SK-N-SH (cell line): ENCODE results near the gene TLX3. TPM values are rescaled to one million over a fixed set of nuclear protein-coding genes. Genes with fewer than 3 reads are reported as not detected.

Experiments
- CTCF ChIA-PET: fragments of 300-600, 350-600 bp; formaldehyde crosslinking; extraction: SDS; loops from one replicate; lab custom pipeline; 2021; lab: Yijun Ruan, JAX
- POLR2A ChIA-PET: fragments of 350-600 bp; sonication (Branson Sonifier 250); formaldehyde crosslinking; extraction: SDS; loops from one replicate; lab custom pipeline; 2020; ENCODE audit warnings: antibody characterized with exemption, inconsistent platforms; lab: Yijun Ruan, JAX
- DNase-seq: peaks from one replicate; pipeline ENCODE4 v3.0.0; 2012
- H2AFZ ChIP-seq: fragments of 200-600 bp; sonication (generic); 2 replicates; pipeline ENCODE4 v1.8.1; 2016; ENCODE audit warnings: antibody characterized with exemption, mild to moderate bottlenecking, low read depth
- H3F3A ChIP-seq: fragments of 200-600 bp; sonication (generic); replicated peaks from 2 replicates; pipeline ENCODE3; 2016; ENCODE audit warnings: antibody characterized with exemption, mild to moderate bottlenecking; ENCODE audit not compliant: insufficient read depth
- H3K27ac ChIP-seq, 2 experiments: fragments of 200-500 bp in 1 of 2; fragments of 200-600 bp in 1 of 2; sonication (Bioruptor generic) in 1 of 2; sonication (generic), shearing (Covaris generic) in 1 of 2; 2 replicates each; pipeline versions ENCODE4 v1.5.1 to v1.6.1; 2014 to 2016; ENCODE audit warnings: low read depth in 2 of 2, inconsistent platforms in 1 of 2, low read length in 1 of 2, mild to moderate bottlenecking in 1 of 2, mixed read lengths in 1 of 2
- H3K27me3 ChIP-seq: fragments of 200-600 bp; sonication (generic), shearing (Covaris generic); 2 replicates; pipeline ENCODE4 v1.6.1; 2016; ENCODE audit warnings: mixed run types; ENCODE audit not compliant: insufficient read depth
- H3K36me3 ChIP-seq, 2 experiments: fragments of 200-500 bp in 1 of 2; fragments of 200-600 bp in 1 of 2; sonication (Bioruptor generic) in 1 of 2; sonication (generic) in 1 of 2; replicated peaks in 1 of 2; 2 replicates each; pipeline versions ENCODE3 to v1.5.1; 2014 to 2016; ENCODE audit warnings: low read length in 1 of 2, mild to moderate bottlenecking in 1 of 2; ENCODE audit not compliant: insufficient read depth in 2 of 2, control insufficient read depth in 1 of 2
- H3K4me1 ChIP-seq, 2 experiments: fragments of 200-500 bp in 1 of 2; fragments of 200-600 bp in 1 of 2; sonication (Bioruptor generic) in 1 of 2; sonication (generic), shearing (Covaris generic) in 1 of 2; 2 replicates each; pipeline versions ENCODE4 v1.5.1 to v1.6.1; 2014 to 2016; ENCODE audit warnings: low read depth in 1 of 2, low read length in 1 of 2, mixed run types in 1 of 2; ENCODE audit not compliant: insufficient read depth in 2 of 2, control insufficient read depth in 1 of 2
- H3K4me2 ChIP-seq: fragments of 200-600 bp; sonication (generic), shearing (Covaris generic); 2 replicates; pipeline ENCODE4 v1.6.1; 2017; ENCODE audit warnings: mixed run types
- H3K4me3 ChIP-seq, 2 experiments: fragments of 200-500 bp in 1 of 2; fragments of 200-600 bp in 1 of 2; sonication (Bioruptor generic) in 1 of 2; sonication (generic), shearing (Covaris generic) in 1 of 2; 2 replicates each; pipeline versions ENCODE4 v1.5.1 to v1.8.1; 2014 to 2016; ENCODE audit warnings: low read depth in 2 of 2, inconsistent platforms in 1 of 2, low read length in 1 of 2, mild to moderate bottlenecking in 1 of 2, mixed read lengths in 1 of 2, moderate library complexity in 1 of 2
- H3K79me2 ChIP-seq: fragments of 200-600 bp; sonication (generic); 2 replicates; pipeline ENCODE4 v1.8.1; 2017; ENCODE audit warnings: mild to moderate bottlenecking; ENCODE audit not compliant: insufficient read depth
- H3K9ac ChIP-seq: fragments of 200-600 bp; sonication (generic); 2 replicates; pipeline ENCODE4 v1.6.1; 2017; ENCODE audit warnings: mixed run types
- H3K9me2 ChIP-seq: fragments of 200-600 bp; sonication (generic); 2 replicates; pipeline ENCODE4 v1.6.1; 2017; ENCODE audit warnings: mixed run types
- H3K9me3 ChIP-seq: fragments of 200-600 bp; sonication (generic); 2 replicates; pipeline ENCODE4 v1.6.1; 2017; ENCODE audit warnings: mixed run types, mild to moderate bottlenecking, moderate library complexity
- H4K20me1 ChIP-seq: fragments of 200-600 bp; sonication (generic); 2 replicates; pipeline ENCODE4 v1.6.1; 2017; ENCODE audit warnings: mild to moderate bottlenecking, mixed run types; ENCODE audit not compliant: insufficient read depth
- CHD2 ChIP-seq: fragments of 150-350 bp; IDR thresholded peaks from 2 replicates; pipeline ENCODE4 v1.6.1; 2018; ENCODE audit warnings: low read length; ENCODE audit not compliant: partially characterized antibody
- CTCF ChIP-seq: fragments of 200-600 bp; sonication (generic); IDR thresholded peaks from 2 replicates; pipeline ENCODE4 v1.6.1; 2017; ENCODE audit warnings: antibody characterized with exemption, mild to moderate bottlenecking, moderate library complexity
- ELF1 ChIP-seq: IDR thresholded peaks from 2 replicates; pipeline ENCODE4 v1.4.0; 2012
- EP300 ChIP-seq, 2 experiments: IDR thresholded peaks; 2 replicates each; pipeline versions ENCODE4 v1.4.0 to v1.6.1; 2012; ENCODE audit warnings: borderline replicate concordance in 1 of 2, low read depth in 1 of 2, low read length in 1 of 2
- FOSL2 ChIP-seq: IDR thresholded peaks from 2 replicates; pipeline ENCODE4 v1.4.0; 2012; ENCODE audit warnings: low read depth, mild to moderate bottlenecking, moderate library complexity, borderline replicate concordance
- FOXJ3 ChIP-seq: sonication (generic); formaldehyde crosslinking; IDR thresholded peaks from 2 replicates; pipeline ENCODE4 v1.5.1; 2020; ENCODE audit warnings: mild to moderate bottlenecking, missing genetic modification reagents
- FOXM1 ChIP-seq: IDR thresholded peaks from 2 replicates; pipeline ENCODE4 v1.4.0; 2012; ENCODE audit warnings: low read depth, mild to moderate bottlenecking
- IRF3 ChIP-seq: fragments of 150-350 bp; IDR thresholded peaks from 2 replicates; pipeline ENCODE4 v1.6.1; 2016; ENCODE audit warnings: mild to moderate bottlenecking, low read depth, low read length
- JUND ChIP-seq: IDR thresholded peaks from 2 replicates; pipeline ENCODE4 v1.4.0; 2012
- MEF2A ChIP-seq: IDR thresholded peaks from 2 replicates; pipeline ENCODE4 v1.4.0; 2012; ENCODE audit warnings: low read depth, borderline replicate concordance
- NRF1 ChIP-seq: IDR thresholded peaks from 2 replicates; pipeline ENCODE4 v1.6.1; 2012; ENCODE audit warnings: low read depth, mild to moderate bottlenecking, low read length
- POLR2AphosphoS5 ChIP-seq: IDR thresholded peaks from 2 replicates; pipeline ENCODE4 v1.6.1; 2012; ENCODE audit warnings: low read depth, low read length
- RAD21 ChIP-seq: IDR thresholded peaks from 2 replicates; pipeline ENCODE4 v1.6.1; 2012; ENCODE audit warnings: mild to moderate bottlenecking, low read length
- RCOR1 ChIP-seq: fragments of 150-350 bp; IDR thresholded peaks from 2 replicates; pipeline ENCODE4 v1.6.1; 2017; ENCODE audit warnings: antibody characterized with exemption, low read length
- REST ChIP-seq: IDR thresholded peaks from 2 replicates; pipeline ENCODE4 v1.6.1; 2012; ENCODE audit warnings: mild to moderate bottlenecking, low read depth, low read length, moderate library complexity
- RFX5 ChIP-seq: IDR thresholded peaks from 2 replicates; pipeline ENCODE4 v1.6.1; 2012; ENCODE audit warnings: mild to moderate bottlenecking, improper control_type of control experiment, low read length
- RXRA ChIP-seq: IDR thresholded peaks from 2 replicates; pipeline ENCODE4 v1.4.0; 2012; ENCODE audit warnings: low read depth, mild to moderate bottlenecking, borderline replicate concordance
- TCF12 ChIP-seq: IDR thresholded peaks from 2 replicates; pipeline ENCODE4 v1.4.0; 2012
- TEAD4 ChIP-seq: IDR thresholded peaks from 2 replicates; pipeline ENCODE4 v1.4.0; 2012; ENCODE audit warnings: mild to moderate bottlenecking, borderline replicate concordance; ENCODE audit not compliant: insufficient read depth
- YY1 ChIP-seq: IDR thresholded peaks from 2 replicates; pipeline ENCODE4 v1.4.0; 2012; ENCODE audit warnings: low read depth, mild to moderate bottlenecking
- whole genome bisulfite sequencing: methylation state at CpG from one replicate; pipeline ENCODE4 v1.1.6; 2017; ENCODE audit warnings: low lambda C conversion rate; 5-methylcytosine and 5-hydroxymethylcytosine counted together
- polyA plus RNA-seq, 3 experiments: library from polyadenylated mRNA; depleted of rRNA; stranded (reverse); fragments of >200 nt; gene quantifications; 2 replicates each; pipeline ENCODE4 v1.2.3, GENCODE V29; 2012

Gene TLX3
- polyA plus RNA-seq, 1 of the 3 experiments (the other 2 are of a cell fraction), result 4.7 TPM

DNA sequence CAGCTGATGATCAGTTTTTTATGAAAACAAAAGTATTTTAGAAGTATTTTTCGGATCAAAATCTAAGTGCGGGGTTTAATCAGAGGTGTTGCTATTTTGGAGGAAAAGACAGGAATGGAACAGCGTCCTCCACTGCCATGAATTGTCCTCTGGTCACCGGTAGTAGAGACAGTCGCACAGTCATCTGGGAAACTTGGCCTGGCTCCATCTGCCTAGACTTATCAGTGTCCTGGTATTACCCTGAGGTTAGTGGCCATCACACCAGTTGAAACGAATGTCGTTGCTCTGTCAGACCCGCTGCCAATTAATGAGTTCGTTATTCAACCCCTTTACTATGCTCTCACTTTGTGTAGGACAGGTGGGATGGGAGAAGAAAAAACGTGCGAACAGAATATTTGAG, 8.2 kb downstream of the TLX3 start:
- no peak overlapping the region for H2AFZ ChIP-seq
- H3K4me2 ChIP-seq, result no peak overlapping the region
- 89% methylated on average over 11 of the region's 11 CpGs for WGBS
- H3K9ac ChIP-seq, result no peak overlapping the region
- no peaks in the 10 kb centered on the region for H3K79me2 ChIP-seq
- no peak overlapping the region for H3K4me3 ChIP-seq
- H3K36me3 ChIP-seq, result no peaks in the 10 kb centered on the region
- TF ChIP-seq JUND (no peak), FOXJ3 (CRISPR knock-in tag) (no peak), RCOR1 (no peak), TCF12 (no peak), IRF3 (no peak), CHD2 (no peak), RFX5 (no peak), REST (no peak)
- ChIA-PET CTCF (interaction anchor here (1.5 kb wide), 1 partner anchor 25 kb away, joined by 10 read pairs; no protein-coding TSS in a partner anchor), POLR2A (no interaction called here)
- no peaks in the 10 kb centered on the region for H3K9me3 ChIP-seq
- H3K9me2 ChIP-seq, result no peaks in the 10 kb centered on the region
- no peaks in the 10 kb centered on the region for H4K20me1 ChIP-seq
- no peak overlapping the region; a peak in 1 of 4 replicates for H3K27ac ChIP-seq
- no peaks in the 10 kb centered on the region for H3K27me3 ChIP-seq
- no peaks in the 10 kb centered on the region for H3F3A ChIP-seq
- DNase-seq, result no peak
- peaks cover 0 to 31% of the 10 kb centered on the region in 2 experiments; a peak in 2 of 4 replicates for H3K4me1 ChIP-seq

GRCh38 chr5:171318026-171318425, 9.0 kb downstream of the TLX3 start:
- no peak overlapping the region for H3K27ac ChIP-seq
- H3K9ac ChIP-seq, result no peak overlapping the region
- CTCF ChIA-PET, result interaction anchor here (1.0 to 7.1 kb wide), 3 partner anchors 10 to 111 kb away, joined by 3 to 46 read pairs (median 10); partner anchors contain the start of gene TLX3
- no peak overlapping the region for H3K4me3 ChIP-seq
- no peak overlapping the region for H2AFZ ChIP-seq
- H3K4me1 ChIP-seq, result peaks cover 0 to 27% of the 10 kb centered on the region in 2 experiments; a peak in 2 of 4 replicates
- no peaks in the 10 kb centered on the region for H3F3A ChIP-seq
- 88% methylated on average over 6 of the region's 9 CpGs for WGBS
- no peaks in the 10 kb centered on the region for H3K9me3 ChIP-seq
- no peaks in the 10 kb centered on the region for H3K27me3 ChIP-seq
- H4K20me1 ChIP-seq, result no peaks in the 10 kb centered on the region
- H3K36me3 ChIP-seq, result no peaks in the 10 kb centered on the region
- H3K4me2 ChIP-seq, result no peak overlapping the region
- H3K79me2 ChIP-seq, result no peaks in the 10 kb centered on the region
- TF ChIP-seq CHD2, result no peak
- TF ChIP-seq POLR2AphosphoS5, result no peak
- no peak for TF ChIP-seq YY1
- TF ChIP-seq FOSL2, result no peak
- no peak for TF ChIP-seq MEF2A
- no peak for TF ChIP-seq CTCF
- no peak for TF ChIP-seq FOXM1
- TF ChIP-seq JUND, result no peak
- TF ChIP-seq NRF1, result no peak
- no peak for TF ChIP-seq RXRA
- no peak for TF ChIP-seq ELF1
- no peak for TF ChIP-seq RAD21
- no peak for TF ChIP-seq IRF3
- no peak for TF ChIP-seq TEAD4
- TF ChIP-seq EP300 (IDR thresholded peaks at IDR 0.05; ENCODE audit: borderline replicate concordance in 1 of 2, low read depth in 1 of 2, low read length in 1 of 2), result no peak
- TF ChIP-seq TCF12, result no peak
- TF ChIP-seq, all 33 proteins: peak for 0
- no peaks in the 10 kb centered on the region for H3K9me2 ChIP-seq
- POLR2A ChIA-PET, result interaction anchor here (3.6 kb wide), 1 partner anchor 9 kb away, joined by 20 read pairs; the partner anchor contains the start of gene TLX3
- no peak for DNase-seq
